Esophagus muscularis mucosa (tissue), 3 donors: Measurements from ENCODE around the gene CPEB4.

ENCODE experiments used
- CTCF ChIP-seq, 3 experiments: fragments of 200-600 bp in 2 of 3; fragments of 450-650 bp in 1 of 3; sonication (generic) in 2 of 3; IDR thresholded peaks; one replicate each; pipeline ENCODE4 v1.5.1; 2017 to 2019; ENCODE audit warnings: antibody characterized with exemption in 3 of 3, mild to moderate bottlenecking in 2 of 3, moderate library complexity in 1 of 3
- POLR2A ChIP-seq: fragments of 450-650 bp; IDR thresholded peaks from one replicate; pipeline ENCODE4 v1.6.1; 2017; ENCODE audit warnings: antibody characterized with exemption, moderate library complexity, mild to moderate bottlenecking, low read depth

DNA sequence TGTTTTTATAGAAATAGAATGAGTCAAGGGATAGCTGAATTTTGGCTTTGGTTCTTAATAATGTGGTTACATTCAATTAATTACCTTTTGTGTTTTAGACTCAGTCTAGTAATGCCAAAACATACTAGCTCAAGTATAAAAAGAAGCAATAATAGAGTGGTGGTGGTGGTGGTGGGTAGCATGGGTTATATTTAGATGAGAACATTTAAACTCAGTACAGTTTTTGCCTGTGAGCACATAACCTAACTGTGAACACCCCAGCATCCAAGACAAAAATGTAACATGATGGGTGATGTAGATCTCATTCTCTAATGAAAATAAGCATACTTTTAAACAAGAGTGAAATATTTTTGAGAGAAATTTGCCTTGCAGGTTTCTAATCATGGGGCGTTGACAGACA, 14.2 kb downstream of the CPEB4 start:
- TF ChIP-seq POLR2A (no peak), CTCF (IDR thresholded peaks at IDR 0.05) (no peak)
